ENCODE data around the gene SH2D3C.

DNA sequence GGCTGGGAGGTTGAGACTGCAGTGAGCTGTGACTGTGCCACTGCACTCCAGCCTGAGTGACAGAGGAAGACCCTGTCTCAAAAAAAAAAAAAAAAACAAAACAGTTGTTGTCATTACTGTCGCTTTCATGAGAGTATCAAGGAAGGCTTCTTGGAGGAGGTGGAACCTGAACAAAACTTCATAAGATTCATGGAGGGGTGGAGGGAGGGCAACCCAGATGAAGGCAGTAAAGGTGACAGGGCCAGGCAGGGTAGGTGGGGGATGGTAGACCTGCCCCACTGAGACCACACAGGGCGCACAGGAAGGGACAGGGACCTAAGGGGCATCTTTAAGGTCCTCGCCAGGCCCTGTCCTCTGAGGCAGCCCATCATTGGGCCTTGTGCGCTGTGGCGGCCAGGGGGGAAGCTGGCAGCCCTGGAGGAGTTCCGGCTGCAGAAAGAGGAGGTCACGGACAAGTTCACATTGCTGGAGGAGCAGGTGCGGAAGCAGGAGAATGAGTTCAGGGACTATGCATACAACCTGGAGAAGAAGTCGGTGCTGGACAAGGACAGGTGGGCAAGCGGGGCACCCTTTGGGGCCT lies 68.2 kb downstream of the SH2D3C start:
- TF ChIP-seq, protein P1, sequence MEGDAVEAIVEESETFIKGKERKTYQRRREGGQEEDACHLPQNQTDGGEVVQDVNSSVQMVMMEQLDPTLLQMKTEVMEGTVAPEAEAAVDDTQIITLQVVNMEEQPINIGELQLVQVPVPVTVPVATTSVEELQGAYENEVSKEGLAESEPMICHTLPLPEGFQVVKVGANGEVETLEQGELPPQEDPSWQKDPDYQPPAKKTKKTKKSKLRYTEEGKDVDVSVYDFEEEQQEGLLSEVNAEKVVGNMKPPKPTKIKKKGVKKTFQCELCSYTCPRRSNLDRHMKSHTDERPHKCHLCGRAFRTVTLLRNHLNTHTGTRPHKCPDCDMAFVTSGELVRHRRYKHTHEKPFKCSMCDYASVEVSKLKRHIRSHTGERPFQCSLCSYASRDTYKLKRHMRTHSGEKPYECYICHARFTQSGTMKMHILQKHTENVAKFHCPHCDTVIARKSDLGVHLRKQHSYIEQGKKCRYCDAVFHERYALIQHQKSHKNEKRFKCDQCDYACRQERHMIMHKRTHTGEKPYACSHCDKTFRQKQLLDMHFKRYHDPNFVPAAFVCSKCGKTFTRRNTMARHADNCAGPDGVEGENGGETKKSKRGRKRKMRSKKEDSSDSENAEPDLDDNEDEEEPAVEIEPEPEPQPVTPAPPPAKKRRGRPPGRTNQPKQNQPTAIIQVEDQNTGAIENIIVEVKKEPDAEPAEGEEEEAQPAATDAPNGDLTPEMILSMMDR (IDR thresholded peaks at IDR 0.05; ENCODE audit: poor library complexity, severe bottlenecking): no peak
- TF ChIP-seq, protein P2, sequence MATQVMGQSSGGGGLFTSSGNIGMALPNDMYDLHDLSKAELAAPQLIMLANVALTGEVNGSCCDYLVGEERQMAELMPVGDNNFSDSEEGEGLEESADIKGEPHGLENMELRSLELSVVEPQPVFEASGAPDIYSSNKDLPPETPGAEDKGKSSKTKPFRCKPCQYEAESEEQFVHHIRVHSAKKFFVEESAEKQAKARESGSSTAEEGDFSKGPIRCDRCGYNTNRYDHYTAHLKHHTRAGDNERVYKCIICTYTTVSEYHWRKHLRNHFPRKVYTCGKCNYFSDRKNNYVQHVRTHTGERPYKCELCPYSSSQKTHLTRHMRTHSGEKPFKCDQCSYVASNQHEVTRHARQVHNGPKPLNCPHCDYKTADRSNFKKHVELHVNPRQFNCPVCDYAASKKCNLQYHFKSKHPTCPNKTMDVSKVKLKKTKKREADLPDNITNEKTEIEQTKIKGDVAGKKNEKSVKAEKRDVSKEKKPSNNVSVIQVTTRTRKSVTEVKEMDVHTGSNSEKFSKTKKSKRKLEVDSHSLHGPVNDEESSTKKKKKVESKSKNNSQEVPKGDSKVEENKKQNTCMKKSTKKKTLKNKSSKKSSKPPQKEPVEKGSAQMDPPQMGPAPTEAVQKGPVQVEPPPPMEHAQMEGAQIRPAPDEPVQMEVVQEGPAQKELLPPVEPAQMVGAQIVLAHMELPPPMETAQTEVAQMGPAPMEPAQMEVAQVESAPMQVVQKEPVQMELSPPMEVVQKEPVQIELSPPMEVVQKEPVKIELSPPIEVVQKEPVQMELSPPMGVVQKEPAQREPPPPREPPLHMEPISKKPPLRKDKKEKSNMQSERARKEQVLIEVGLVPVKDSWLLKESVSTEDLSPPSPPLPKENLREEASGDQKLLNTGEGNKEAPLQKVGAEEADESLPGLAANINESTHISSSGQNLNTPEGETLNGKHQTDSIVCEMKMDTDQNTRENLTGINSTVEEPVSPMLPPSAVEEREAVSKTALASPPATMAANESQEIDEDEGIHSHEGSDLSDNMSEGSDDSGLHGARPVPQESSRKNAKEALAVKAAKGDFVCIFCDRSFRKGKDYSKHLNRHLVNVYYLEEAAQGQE (IDR thresholded peaks at IDR 0.05; ENCODE audit: borderline replicate concordance): no peak
- TF ChIP-seq EZH2 (IDR thresholded peaks at IDR 0.05; ENCODE audit: borderline replicate concordance, insufficient read depth, low read length, poor library complexity, severe bottlenecking) (no peak), POLR2AphosphoS5 (IDR thresholded peaks at IDR 0.05) (no peak), EP300 (conservative IDR thresholded peaks at IDR 0.05; ENCODE audit: poor library complexity, severe bottlenecking) (no peak)
